Prostate gland (tissue), 2 donors: ENCODE results near the gene FBXW9.

Experiments
- POLR2A ChIP-seq: fragments of 450-650 bp; IDR thresholded peaks from one replicate; pipeline ENCODE4 v1.6.1; 2016; ENCODE audit warnings: antibody characterized with exemption, mild to moderate bottlenecking
- TF ChIP-seq, protein P1 (sequence below), 4 experiments: fragments of 200-600 bp in 2 of 4; fragments of 450-650 bp in 2 of 4; sonication (generic) in 2 of 4; IDR thresholded peaks; 1 replicate in 3 of 4; 2 replicates in 1 of 4; pipeline ENCODE4 v1.5.1; 2016 to 2019; ENCODE audit warnings: antibody characterized with exemption in 4 of 4, mild to moderate bottlenecking in 2 of 4, moderate library complexity in 2 of 4

DNA sequence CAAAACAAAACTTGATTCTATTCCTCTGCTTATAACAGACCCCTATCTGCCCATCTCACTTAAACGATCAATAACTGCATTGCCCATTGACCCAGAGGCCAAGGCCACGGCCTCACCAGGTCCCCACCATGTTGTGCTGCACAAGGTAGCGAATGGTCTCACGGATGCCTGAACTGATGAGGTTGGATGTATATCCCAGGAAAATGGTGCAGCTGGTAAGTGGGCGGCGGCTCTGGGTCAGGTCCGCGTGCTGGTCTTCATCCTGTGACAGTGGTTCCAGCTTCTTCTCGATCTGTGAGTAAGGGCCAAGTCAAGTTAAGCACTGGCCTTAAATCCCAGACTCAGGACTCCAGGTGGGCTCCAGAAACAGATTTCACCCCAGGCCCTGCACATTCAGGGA, 16.4 kb downstream of the FBXW9 start:
- TF ChIP-seq, protein P1, sequence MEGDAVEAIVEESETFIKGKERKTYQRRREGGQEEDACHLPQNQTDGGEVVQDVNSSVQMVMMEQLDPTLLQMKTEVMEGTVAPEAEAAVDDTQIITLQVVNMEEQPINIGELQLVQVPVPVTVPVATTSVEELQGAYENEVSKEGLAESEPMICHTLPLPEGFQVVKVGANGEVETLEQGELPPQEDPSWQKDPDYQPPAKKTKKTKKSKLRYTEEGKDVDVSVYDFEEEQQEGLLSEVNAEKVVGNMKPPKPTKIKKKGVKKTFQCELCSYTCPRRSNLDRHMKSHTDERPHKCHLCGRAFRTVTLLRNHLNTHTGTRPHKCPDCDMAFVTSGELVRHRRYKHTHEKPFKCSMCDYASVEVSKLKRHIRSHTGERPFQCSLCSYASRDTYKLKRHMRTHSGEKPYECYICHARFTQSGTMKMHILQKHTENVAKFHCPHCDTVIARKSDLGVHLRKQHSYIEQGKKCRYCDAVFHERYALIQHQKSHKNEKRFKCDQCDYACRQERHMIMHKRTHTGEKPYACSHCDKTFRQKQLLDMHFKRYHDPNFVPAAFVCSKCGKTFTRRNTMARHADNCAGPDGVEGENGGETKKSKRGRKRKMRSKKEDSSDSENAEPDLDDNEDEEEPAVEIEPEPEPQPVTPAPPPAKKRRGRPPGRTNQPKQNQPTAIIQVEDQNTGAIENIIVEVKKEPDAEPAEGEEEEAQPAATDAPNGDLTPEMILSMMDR (IDR thresholded peaks at IDR 0.05): no peak
- no peak for TF ChIP-seq POLR2A
